GM21381 (cell line): ENCODE results near the gene AKAP6.
"Not testable (repeated sequence)": the region's sequence is repeated elsewhere in the genome, so short reads cannot be mapped to it uniquely, and the experiment has no call there.

Source experiments
- ATAC-seq: cut with Tn5 transposase; IDR thresholded peaks from one replicate; pipeline ENCODE4 v1.9.1; 2021; ENCODE audit warnings: mild to moderate bottlenecking, moderate library complexity; ENCODE audit not compliant: unreplicated experiment

AKAP6 gene

GRCh38 chr14:32370714-32371113 is 41.6 kb downstream of the AKAP6 start:
- no peak for ATAC-seq

DNA sequence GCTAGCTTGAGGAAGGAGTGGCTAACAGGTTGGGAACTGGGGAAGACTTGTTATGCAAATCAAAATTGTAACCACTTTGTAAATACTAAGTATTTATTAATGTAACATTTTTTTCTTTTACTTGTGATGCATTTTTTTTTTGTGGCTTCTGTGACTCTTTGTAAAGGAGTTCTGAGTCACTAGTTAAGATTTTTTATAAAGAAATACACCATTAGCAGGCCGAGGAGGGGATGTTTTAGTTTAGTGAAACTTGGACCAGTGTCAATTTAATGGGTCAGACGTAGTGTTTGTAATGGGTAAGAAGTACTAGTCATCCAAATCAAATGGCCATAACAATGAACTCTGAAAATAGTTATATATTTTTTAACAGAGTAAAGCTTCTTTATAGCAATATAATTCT is 43.1 kb downstream of the AKAP6 start:
- no peak for ATAC-seq

GRCh38 chr14:32373174-32373573 is 44.1 kb downstream of the AKAP6 start:
- ATAC-seq = not testable (repeated sequence)

- no peak for ATAC-seq
Observed at GRCh38 chr14:32374155-32374554, 45.1 kb downstream of the AKAP6 start.

DNA sequence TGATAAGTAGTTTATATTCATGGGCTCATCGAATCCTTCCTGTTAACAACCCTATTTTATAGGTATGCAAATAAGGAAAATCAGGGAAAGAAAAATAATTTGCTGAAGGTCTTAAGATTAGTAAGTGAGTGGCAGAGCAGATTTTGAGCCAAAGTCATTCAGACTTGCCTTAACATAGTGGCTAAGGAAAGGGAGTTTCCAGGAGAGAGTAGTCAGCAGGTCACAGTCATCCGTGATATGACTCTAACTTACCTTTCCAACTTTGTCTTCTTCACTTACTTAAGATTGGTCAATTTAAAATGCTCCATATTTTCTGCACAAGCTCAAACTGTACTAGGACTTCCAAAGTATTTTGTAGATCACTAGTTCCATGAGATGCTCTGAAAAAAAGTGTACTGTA is 46.6 kb downstream of the AKAP6 start:
- ATAC-seq = no peak

- ATAC-seq = no peak
Observed at GRCh38 chr14:32377046-32377646, 48.0 kb downstream of the AKAP6 start.

- no peak for ATAC-seq
Observed at GRCh38 chr14:32378284-32378683, 49.2 kb downstream of the AKAP6 start.

DNA sequence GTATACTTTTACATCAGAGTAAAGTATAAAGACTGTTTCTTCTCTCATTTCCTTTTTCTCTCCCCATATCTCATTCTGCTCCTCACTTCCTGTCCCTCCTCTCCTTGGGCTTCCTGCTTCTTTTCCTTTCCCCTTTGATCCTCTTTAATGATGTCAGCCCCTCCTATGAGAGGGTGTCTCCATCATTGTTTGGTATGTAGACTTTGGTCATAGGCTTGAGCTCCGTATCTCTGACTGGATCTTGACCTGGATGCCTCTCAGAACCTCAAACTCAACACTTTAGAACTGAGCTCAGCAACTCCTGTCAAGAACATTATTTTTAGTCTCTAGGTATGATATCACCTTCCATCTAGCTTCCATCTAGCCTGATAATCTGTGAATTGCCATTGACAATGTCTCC is 50.3 kb downstream of the AKAP6 start:
- ATAC-seq = no peak

DNA sequence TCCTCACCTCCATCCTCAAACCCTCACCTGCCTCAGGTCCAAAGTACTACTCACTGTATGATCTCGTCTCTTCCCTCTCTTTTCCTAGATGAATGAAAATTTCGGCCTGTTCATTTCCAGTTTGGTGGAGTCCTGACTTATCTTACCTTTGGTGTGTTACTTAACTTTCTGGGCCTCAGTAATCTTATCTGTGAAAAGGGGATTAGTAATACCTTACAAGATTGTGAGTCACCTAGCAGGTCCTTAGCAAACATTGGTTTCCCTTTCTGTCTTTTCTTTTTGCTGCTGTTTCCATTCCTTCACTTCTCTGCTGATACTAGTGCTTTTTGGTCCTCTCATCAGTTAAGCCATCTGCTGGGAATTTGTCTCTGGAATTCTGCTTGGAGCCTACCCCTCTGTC is 52.8 kb downstream of the AKAP6 start:
- no peak for ATAC-seq

- ATAC-seq = no peak
Observed at GRCh38 chr14:32382704-32383103, 53.6 kb downstream of the AKAP6 start.

- no peak for ATAC-seq
Observed at GRCh38 chr14:32383364-32384009, 54.4 kb downstream of the AKAP6 start.

- ATAC-seq = no peak
Observed at GRCh38 chr14:32384464-32384863, 55.4 kb downstream of the AKAP6 start.

DNA sequence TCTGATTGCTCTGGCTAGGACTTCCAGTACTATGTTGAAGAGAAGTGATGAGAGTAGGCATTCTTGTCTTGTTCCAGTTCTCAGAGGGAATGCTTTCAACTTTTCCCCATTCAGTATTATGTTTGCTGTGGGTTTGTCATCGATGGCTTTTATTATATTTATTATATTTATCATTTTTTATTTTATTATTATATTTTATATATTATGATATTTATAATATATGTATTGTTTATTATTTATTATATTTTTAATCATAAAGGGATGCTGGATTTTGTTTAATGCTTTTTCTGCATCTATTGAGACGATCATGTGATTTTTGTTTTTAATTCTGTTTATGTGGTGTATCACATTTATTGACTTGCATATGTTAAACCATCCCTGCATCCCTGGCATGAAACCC is 58.2 kb downstream of the AKAP6 start:
- not testable (repeated sequence) for ATAC-seq

DNA sequence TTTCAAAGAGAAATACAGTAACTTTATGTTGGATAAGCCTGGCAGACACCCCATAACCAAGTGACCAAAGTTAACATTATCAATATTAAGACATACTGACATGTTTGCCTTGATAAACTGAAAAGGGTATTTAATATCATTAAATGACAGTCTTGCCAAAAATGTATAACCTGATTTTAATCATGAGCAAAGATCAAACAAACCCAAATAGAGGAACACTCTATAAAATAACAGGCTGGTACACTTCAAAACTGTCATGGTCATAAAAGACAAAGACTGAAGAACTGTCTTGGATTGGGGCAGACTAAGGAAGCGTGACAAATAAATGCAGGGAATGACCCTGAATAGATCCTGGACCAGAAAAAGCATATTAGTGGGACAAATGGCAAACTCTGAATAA is 64.0 kb downstream of the AKAP6 start:
- ATAC-seq = no peak

DNA sequence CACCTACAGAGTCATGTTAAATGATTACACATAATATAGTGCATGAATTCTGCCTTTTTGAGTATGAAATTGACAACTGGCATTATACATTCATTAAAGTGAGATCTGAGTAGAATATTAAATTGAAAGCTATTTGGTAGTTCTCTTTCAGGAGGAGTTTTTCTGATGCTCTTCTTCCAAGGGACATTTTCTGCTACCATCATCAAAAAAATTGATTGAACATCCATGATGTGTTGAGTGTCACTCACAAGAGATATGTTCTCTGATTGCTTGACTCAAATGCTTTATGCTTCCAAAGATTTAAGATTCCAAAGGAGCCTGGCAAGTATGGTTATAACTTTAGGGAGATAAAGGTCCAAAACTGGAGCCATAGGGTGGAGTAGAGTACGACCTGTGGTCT is 64.9 kb downstream of the AKAP6 start:
- ATAC-seq = no peak

GRCh38 chr14:32396885-32397284 is 67.8 kb downstream of the AKAP6 start:
- no peak for ATAC-seq

DNA sequence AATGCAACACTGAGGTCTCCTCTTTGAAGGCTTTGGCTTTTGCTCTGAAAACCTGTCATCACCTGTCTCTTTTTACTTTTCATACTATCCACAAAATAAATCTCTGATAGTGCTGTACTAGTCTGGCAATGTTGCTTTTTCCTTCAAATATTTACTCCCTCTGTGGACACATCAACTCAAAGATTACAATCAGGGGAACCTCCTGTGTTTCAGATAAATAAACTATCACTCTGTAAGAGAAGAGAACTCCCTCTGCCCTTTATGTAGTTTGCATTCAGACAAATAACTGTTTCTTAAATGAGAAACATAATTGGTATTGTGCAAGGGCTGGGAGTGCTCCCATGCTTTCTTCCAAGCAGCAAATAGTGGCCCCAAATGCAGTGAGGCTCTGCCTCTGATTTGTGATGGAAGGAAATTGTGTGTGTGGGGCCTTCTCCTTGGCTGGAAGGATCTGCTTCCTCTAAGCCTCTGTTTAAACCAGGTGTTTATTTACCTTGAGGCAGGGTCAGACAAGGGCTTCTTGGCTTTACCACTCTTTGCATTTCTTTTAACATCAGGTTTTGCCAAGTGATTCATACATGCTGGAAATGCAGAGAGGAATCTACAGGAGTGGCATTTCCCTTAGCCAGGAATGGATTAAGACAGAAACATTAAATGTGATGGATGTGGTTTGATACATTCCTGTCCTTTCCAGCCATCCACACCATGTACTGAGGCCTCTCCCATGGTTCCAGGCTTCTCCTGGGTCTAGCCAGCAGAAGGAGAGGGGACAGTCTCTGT is 69.0 kb downstream of the AKAP6 start:
- ATAC-seq = no peak

DNA sequence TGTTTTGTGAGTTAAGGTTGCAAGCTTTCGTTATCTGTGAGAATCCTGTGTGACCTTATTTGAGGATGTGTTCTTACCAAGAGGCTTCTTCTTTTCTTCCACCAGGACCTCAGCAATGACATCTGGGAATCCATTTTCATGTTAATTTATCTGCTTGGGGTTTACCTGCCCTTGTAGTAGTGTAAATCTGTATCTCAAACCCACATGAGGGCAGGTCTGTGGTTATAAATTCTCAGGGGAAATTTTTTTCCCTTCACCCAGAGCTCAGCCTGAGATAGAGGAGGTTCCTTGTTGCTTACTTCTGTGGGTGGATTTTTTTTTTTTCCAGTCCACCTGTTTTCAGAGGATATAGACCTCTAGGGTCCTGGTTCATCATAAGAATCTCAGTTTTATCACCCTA is 70.8 kb downstream of the AKAP6 start:
- no peak for ATAC-seq

GRCh38 chr14:32400480-32400879 is 71.4 kb downstream of the AKAP6 start:
- ATAC-seq = no peak

DNA sequence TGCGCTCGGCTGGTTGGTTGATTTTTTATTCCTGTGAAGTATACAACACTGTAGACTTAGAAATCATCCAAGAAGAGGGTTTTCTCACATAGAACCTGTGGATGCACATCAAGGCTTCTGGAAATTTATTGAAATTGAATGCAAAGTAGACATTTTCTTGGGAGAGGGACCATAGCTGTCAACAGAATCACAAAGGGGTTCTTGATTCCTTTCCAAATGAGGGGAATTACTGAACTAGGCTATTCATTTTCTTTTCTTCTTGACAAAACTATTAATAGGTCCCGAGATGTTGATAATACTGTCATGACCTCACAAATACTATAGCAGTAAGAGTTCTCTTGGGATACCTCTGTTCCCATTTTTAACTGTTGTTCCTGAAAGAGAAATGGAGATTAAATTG is 73.9 kb downstream of the AKAP6 start:
- no peak for ATAC-seq

GRCh38 chr14:32403688-32404087 is 74.6 kb downstream of the AKAP6 start:
- no peak for ATAC-seq
